ENCODE measurements around the gene MTTP. TPM values are rescaled to one million over a fixed set of nuclear protein-coding genes. Genes with fewer than 3 reads are reported as not detected.

The MTTP gene
- total RNA-seq, 2 experiments from 2014 or later, result 0.25 to 0.57 TPM

- ChIA-PET CTCF (ENCODE audit: unreplicated experiment) (no interaction called here), POLR2A (interaction anchor here (0.5 to 0.6 kb wide), 3 partner anchors 22 to 217 kb away, joined by 3 to 4 read pairs (median 3); no protein-coding TSS in a partner anchor)
- H3K9me3 ChIP-seq (ENCODE audit: low read length), result no peaks in the 10 kb centered on the region
- H2AFZ ChIP-seq (ENCODE audit: low read length), result no peak overlapping the region
- BruUV-seq (replicated peaks), result no TSS peak
- H3K36me3 ChIP-seq (ENCODE audit: insufficient read depth, low read length), result no peaks in the 10 kb centered on the region
- intact Hi-C loops (cut with micrococcal nuclease; ENCODE audit: unreplicated experiment), result no loop called here
- no peak overlapping the region for H3K4me2 ChIP-seq (ENCODE audit: low read length)
- no peaks in the 10 kb centered on the region for H3K9me2 ChIP-seq (ENCODE audit: insufficient read depth, low read length)
- DNase-seq (ENCODE audit: low spot score), result no peak
- H4K20me1 ChIP-seq (ENCODE audit: insufficient read depth, low read length), result no peaks in the 10 kb centered on the region
- TF ChIP-seq EZH2phosphoT487 (IDR thresholded peaks at IDR 0.05; ENCODE audit: borderline replicate concordance, low read depth, low read length), result no peak
- TF ChIP-seq, protein P1, sequence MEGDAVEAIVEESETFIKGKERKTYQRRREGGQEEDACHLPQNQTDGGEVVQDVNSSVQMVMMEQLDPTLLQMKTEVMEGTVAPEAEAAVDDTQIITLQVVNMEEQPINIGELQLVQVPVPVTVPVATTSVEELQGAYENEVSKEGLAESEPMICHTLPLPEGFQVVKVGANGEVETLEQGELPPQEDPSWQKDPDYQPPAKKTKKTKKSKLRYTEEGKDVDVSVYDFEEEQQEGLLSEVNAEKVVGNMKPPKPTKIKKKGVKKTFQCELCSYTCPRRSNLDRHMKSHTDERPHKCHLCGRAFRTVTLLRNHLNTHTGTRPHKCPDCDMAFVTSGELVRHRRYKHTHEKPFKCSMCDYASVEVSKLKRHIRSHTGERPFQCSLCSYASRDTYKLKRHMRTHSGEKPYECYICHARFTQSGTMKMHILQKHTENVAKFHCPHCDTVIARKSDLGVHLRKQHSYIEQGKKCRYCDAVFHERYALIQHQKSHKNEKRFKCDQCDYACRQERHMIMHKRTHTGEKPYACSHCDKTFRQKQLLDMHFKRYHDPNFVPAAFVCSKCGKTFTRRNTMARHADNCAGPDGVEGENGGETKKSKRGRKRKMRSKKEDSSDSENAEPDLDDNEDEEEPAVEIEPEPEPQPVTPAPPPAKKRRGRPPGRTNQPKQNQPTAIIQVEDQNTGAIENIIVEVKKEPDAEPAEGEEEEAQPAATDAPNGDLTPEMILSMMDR (conservative IDR thresholded peaks at IDR 0.05; ENCODE audit: low read length), result no peak
- H3K4me3 ChIP-seq (ENCODE audit: low read depth, low read length, poor library complexity, severe bottlenecking), result no peak overlapping the region
- H3K27ac ChIP-seq (ENCODE audit: low read depth, low read length, poor library complexity, severe bottlenecking), result no peak overlapping the region
- no peaks in the 10 kb centered on the region for H3K79me2 ChIP-seq (ENCODE audit: insufficient read depth, low read depth, low read length)
- H3K4me1 ChIP-seq (ENCODE audit: insufficient read depth, low read length, poor library complexity, severe bottlenecking), result no peaks in the 10 kb centered on the region
These were observed 76.6 kb downstream of the MTTP start for GRCh38 chr4:99651016-99651769.

DNA sequence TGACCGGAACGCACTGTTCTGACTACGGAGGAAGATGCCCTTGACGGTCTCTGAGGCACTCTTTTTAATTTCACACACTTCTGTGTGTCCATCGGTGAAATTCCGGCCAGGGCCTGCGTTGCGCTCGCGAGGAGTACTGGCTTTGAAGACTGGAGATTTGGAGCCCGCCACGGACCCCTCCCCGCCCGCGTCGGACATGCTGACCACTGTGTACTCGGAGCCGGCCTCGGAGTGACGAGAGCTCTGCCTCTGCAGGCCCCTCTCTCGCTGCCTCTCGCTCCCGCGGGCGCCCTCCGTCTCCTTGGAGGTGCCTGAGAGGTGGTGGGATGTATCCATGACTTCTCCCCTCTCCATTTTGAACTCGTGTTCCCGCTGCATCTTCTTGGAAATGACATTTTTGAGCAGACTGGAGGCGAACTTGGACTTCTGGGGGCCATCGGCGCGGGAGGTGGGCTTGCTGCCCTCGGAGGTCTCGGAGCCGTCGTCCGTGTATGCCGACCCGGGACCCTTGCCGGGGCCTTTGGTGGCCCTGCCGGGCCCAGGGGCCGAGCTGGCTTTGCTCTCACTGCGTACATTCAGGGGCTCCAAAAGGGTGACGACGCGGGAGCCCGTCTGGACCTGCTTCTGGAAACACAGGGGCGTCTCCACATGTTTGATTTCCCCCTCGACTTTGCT, 77.3 kb downstream of the MTTP start:
- H2AFZ ChIP-seq (ENCODE audit: low read length), result no peak overlapping the region
- no peaks in the 10 kb centered on the region for H3K9me2 ChIP-seq (ENCODE audit: insufficient read depth, low read length)
- no peak overlapping the region for H3K4me3 ChIP-seq (ENCODE audit: low read depth, low read length, poor library complexity, severe bottlenecking)
- H3K36me3 ChIP-seq (ENCODE audit: insufficient read depth, low read length), result no peaks in the 10 kb centered on the region
- ChIA-PET POLR2A (no interaction called here), CTCF (ENCODE audit: unreplicated experiment) (no interaction called here)
- TF ChIP-seq EZH2phosphoT487 (IDR thresholded peaks at IDR 0.05; ENCODE audit: borderline replicate concordance, low read depth, low read length), result no peak
- TF ChIP-seq, protein P1 (conservative IDR thresholded peaks at IDR 0.05; ENCODE audit: low read length), result no peak
- no TSS peak for BruUV-seq (replicated peaks)
- H3K4me2 ChIP-seq (ENCODE audit: low read length), result no peak overlapping the region
- no peaks in the 10 kb centered on the region for H4K20me1 ChIP-seq (ENCODE audit: insufficient read depth, low read length)
- intact Hi-C loops (cut with micrococcal nuclease; ENCODE audit: unreplicated experiment), result no loop called here
- no peaks in the 10 kb centered on the region for H3K79me2 ChIP-seq (ENCODE audit: insufficient read depth, low read depth, low read length)
- H3K27ac ChIP-seq (ENCODE audit: low read depth, low read length, poor library complexity, severe bottlenecking), result no peak overlapping the region
- H3K9me3 ChIP-seq (ENCODE audit: low read length), result no peaks in the 10 kb centered on the region
- H3K4me1 ChIP-seq (ENCODE audit: insufficient read depth, low read length, poor library complexity, severe bottlenecking), result no peaks in the 10 kb centered on the region
- no peak for DNase-seq (ENCODE audit: low spot score)

Measured in OCI-LY7 (cell line).